ENCODE data around the gene OGA.

GRCh38 chr10:101774589-101775272 lies 43.5 kb downstream of the OGA start:
- TF ChIP-seq CTCF (IDR thresholded peaks at IDR 0.05) (no peak), POLR2A (IDR thresholded peaks at IDR 0.05) (no peak)
